GM19239 (cell line): ENCODE measurements around the gene MIF4GD.

ENCODE experiments used
- DNase-seq: peaks from one replicate; pipeline ENCODE4 v3.0.0; 2011; ENCODE audit warnings: low spot score; ENCODE audit not compliant: insufficient read length
- FAIRE-seq: peaks from 2 replicates; lab custom pipeline; 2011; peaks lifted over from hg19 to GRCh38; lab: Jason Lieb, UNC

Gene MIF4GD

GRCh38 chr17:75239214-75239613, 31.8 kb downstream of the MIF4GD start:
- no peak for FAIRE-seq

GRCh38 chr17:75238684-75239191, 32.3 kb downstream of the MIF4GD start:
- FAIRE-seq (peak; percentile 76), DNase-seq (peak; percentile 73)

More at GRCh38 chr17:75239214-75239613, 31.8 kb downstream of the MIF4GD start:
- no peak for DNase-seq

GRCh38 chr17:75238020-75238580, 32.9 kb downstream of the MIF4GD start:
- no peak for DNase-seq
- no peak for FAIRE-seq

GRCh38 chr17:75237100-75238014, 33.7 kb downstream of the MIF4GD start:
- FAIRE-seq: no peak

GRCh38 chr17:75232786-75233185, 38.2 kb downstream of the MIF4GD start:
- DNase-seq (no peak), FAIRE-seq (no peak)

More at GRCh38 chr17:75237100-75238014, 33.7 kb downstream of the MIF4GD start:
- no peak for DNase-seq

- FAIRE-seq (no peak), DNase-seq (no peak)
Measured at GRCh38 chr17:75231741-75232464, 39.1 kb downstream of the MIF4GD start.

GRCh38 chr17:75231071-75231470, 40.0 kb downstream of the MIF4GD start:
- FAIRE-seq (no peak), DNase-seq (no peak)

- FAIRE-seq (no peak), DNase-seq (no peak)
Measured at GRCh38 chr17:75228847-75229246, 42.2 kb downstream of the MIF4GD start.

GRCh38 chr17:75228305-75228704, 42.7 kb downstream of the MIF4GD start:
- no peak for DNase-seq
- no peak for FAIRE-seq

- DNase-seq: no peak
- no peak for FAIRE-seq
Measured at GRCh38 chr17:75227729-75228128, 43.3 kb downstream of the MIF4GD start.

- FAIRE-seq: no peak
- no peak for DNase-seq
Measured at GRCh38 chr17:75225016-75225415, 46.0 kb downstream of the MIF4GD start.

- FAIRE-seq: no peak
- no peak for DNase-seq
Measured at GRCh38 chr17:75219815-75220214, 51.2 kb downstream of the MIF4GD start.

GRCh38 chr17:75218131-75218530, 52.9 kb downstream of the MIF4GD start:
- DNase-seq (no peak), FAIRE-seq (no peak)
